GM18526 (cell line): ENCODE results near the gene LRRC15.

Experiments
- POLR2A ChIP-seq: IDR thresholded peaks from 3 replicates; pipeline ENCODE4 v1.6.1; 2011; ENCODE audit not compliant: insufficient read length; ENCODE audit errors: extremely low read depth

LRRC15 gene

GRCh38 chr3:194389269-194389668 is 19.7 kb upstream of the LRRC15 start:
- no peak for TF ChIP-seq POLR2A

GRCh38 chr3:194387926-194388418 is 18.4 kb upstream of the LRRC15 start:
- TF ChIP-seq POLR2A: no peak

- no peak for TF ChIP-seq POLR2A
Observed at GRCh38 chr3:194387276-194387675, 17.7 kb upstream of the LRRC15 start.

GRCh38 chr3:194386648-194387047 is 17.1 kb upstream of the LRRC15 start:
- TF ChIP-seq POLR2A: no peak

GRCh38 chr3:194386066-194386465 is 16.5 kb upstream of the LRRC15 start:
- no peak for TF ChIP-seq POLR2A

- TF ChIP-seq POLR2A: no peak
Observed at GRCh38 chr3:194384569-194385001, 15.0 kb upstream of the LRRC15 start.

- TF ChIP-seq POLR2A: no peak
Observed at GRCh38 chr3:194384156-194384555, 14.6 kb upstream of the LRRC15 start.

GRCh38 chr3:194383276-194383940 is 13.9 kb upstream of the LRRC15 start:
- no peak for TF ChIP-seq POLR2A

- TF ChIP-seq POLR2A: no peak
Observed at GRCh38 chr3:194382892-194383223, 13.3 kb upstream of the LRRC15 start.

- TF ChIP-seq POLR2A: no peak
Observed at GRCh38 chr3:194382196-194382891, 12.8 kb upstream of the LRRC15 start.

- TF ChIP-seq POLR2A: no peak
Observed at GRCh38 chr3:194381460-194381875, 11.9 kb upstream of the LRRC15 start.

GRCh38 chr3:194380326-194380725 is 10.8 kb upstream of the LRRC15 start:
- no peak for TF ChIP-seq POLR2A

GRCh38 chr3:194379651-194380050 is 10.1 kb upstream of the LRRC15 start:
- no peak for TF ChIP-seq POLR2A

GRCh38 chr3:194379231-194379630 is 9.7 kb upstream of the LRRC15 start:
- TF ChIP-seq POLR2A: no peak

- TF ChIP-seq POLR2A: no peak
Observed at GRCh38 chr3:194377708-194378107, 8.2 kb upstream of the LRRC15 start.

- TF ChIP-seq POLR2A: no peak
Observed at GRCh38 chr3:194376241-194376560, 6.7 kb upstream of the LRRC15 start.
